ENCODE measurements around the gene NINL.

The NINL gene

GRCh38 chr20:25466846-25467245 lies 118.5 kb downstream of the NINL start:
- no peak overlapping the region for H3K4me2 ChIP-seq (ENCODE audit: low read length)
- no peak for TF ChIP-seq CTCF (IDR thresholded peaks at IDR 0.05)
- no peak overlapping the region for H3K4me3 ChIP-seq (ENCODE audit: low read depth, low read length)
- no peak overlapping the region for H3K27ac ChIP-seq
- H3K27me3 ChIP-seq (ENCODE audit: control insufficient read depth, insufficient read depth, low read length): no peaks in the 10 kb centered on the region
- H3K9me3 ChIP-seq (ENCODE audit: control insufficient read depth, low read length): no peaks in the 10 kb centered on the region
- no peaks in the 10 kb centered on the region for H3K4me1 ChIP-seq
- no peak overlapping the region for H3K9ac ChIP-seq
- peaks cover 6% of the 10 kb centered on the region for H3K79me2 ChIP-seq
- no peaks in the 10 kb centered on the region for H3K36me3 ChIP-seq (ENCODE audit: control insufficient read depth, insufficient read depth, low read length)
- no peak overlapping the region for H2AFZ ChIP-seq

- Histone ChIP-seq H3K4me1 (no peaks in the 10 kb centered on the region), H3K4me3 (ENCODE audit: low read depth, low read length) (no peak overlapping the region), H3K9ac (no peak overlapping the region), H3K9me3 (ENCODE audit: control insufficient read depth, low read length) (no peaks in the 10 kb centered on the region), H3K27ac (no peak overlapping the region), H3K36me3 (ENCODE audit: control insufficient read depth, insufficient read depth, low read length) (no peaks in the 10 kb centered on the region), H3K4me2 (ENCODE audit: low read length) (no peak overlapping the region), H3K79me2 (peaks cover 6% of the 10 kb centered on the region), H2AFZ (no peak overlapping the region), H3K27me3 (ENCODE audit: control insufficient read depth, insufficient read depth, low read length) (no peaks in the 10 kb centered on the region)
- no peak for TF ChIP-seq CTCF (IDR thresholded peaks at IDR 0.05)
These were observed 119.8 kb downstream of the NINL start for GRCh38 chr20:25465243-25466135.

- Histone ChIP-seq H3K79me2 (peaks cover 6% of the 10 kb centered on the region), H2AFZ (no peak overlapping the region), H3K27ac (no peak overlapping the region), H3K9me3 (ENCODE audit: control insufficient read depth, low read length) (no peaks in the 10 kb centered on the region), H3K36me3 (ENCODE audit: control insufficient read depth, insufficient read depth, low read length) (no peaks in the 10 kb centered on the region), H3K4me1 (no peaks in the 10 kb centered on the region), H3K4me3 (ENCODE audit: low read depth, low read length) (no peak overlapping the region), H3K4me2 (ENCODE audit: low read length) (no peak overlapping the region), H3K9ac (no peak overlapping the region), H3K27me3 (ENCODE audit: control insufficient read depth, insufficient read depth, low read length) (no peaks in the 10 kb centered on the region)
- no peak for TF ChIP-seq CTCF (IDR thresholded peaks at IDR 0.05)
These were observed 120.7 kb downstream of the NINL start for GRCh38 chr20:25464501-25465242.

- Histone ChIP-seq H3K79me2 (no peaks in the 10 kb centered on the region), H3K9ac (no peak overlapping the region), H3K4me1 (no peaks in the 10 kb centered on the region), H2AFZ (no peak overlapping the region), H3K4me3 (ENCODE audit: low read depth, low read length) (no peak overlapping the region), H3K27me3 (ENCODE audit: control insufficient read depth, insufficient read depth, low read length) (no peaks in the 10 kb centered on the region), H3K9me3 (ENCODE audit: control insufficient read depth, low read length) (no peaks in the 10 kb centered on the region), H3K36me3 (ENCODE audit: control insufficient read depth, insufficient read depth, low read length) (no peaks in the 10 kb centered on the region), H3K4me2 (ENCODE audit: low read length) (no peak overlapping the region), H3K27ac (no peak overlapping the region)
- TF ChIP-seq CTCF (IDR thresholded peaks at IDR 0.05): no peak
These were observed 123.4 kb downstream of the NINL start for GRCh38 chr20:25461786-25462545.

Data from parathyroid adenoma (tissue), 2 donors.